Activated CD4-positive, alpha-beta T cell treated with anti-CD3 and anti-CD28 coated beads, Interleukin-10, Interleukin-2, amounts not matched to agents 100 ng/mL and 50 ng/mL, durations not matched to agents 16 hours and 8 hours (primary cell): ENCODE data around the gene KLK3.

Source experiments
- DNase-seq: peaks from one replicate; pipeline ENCODE4 v3.0.0-alpha.2; 2020

Gene KLK3

DNA sequence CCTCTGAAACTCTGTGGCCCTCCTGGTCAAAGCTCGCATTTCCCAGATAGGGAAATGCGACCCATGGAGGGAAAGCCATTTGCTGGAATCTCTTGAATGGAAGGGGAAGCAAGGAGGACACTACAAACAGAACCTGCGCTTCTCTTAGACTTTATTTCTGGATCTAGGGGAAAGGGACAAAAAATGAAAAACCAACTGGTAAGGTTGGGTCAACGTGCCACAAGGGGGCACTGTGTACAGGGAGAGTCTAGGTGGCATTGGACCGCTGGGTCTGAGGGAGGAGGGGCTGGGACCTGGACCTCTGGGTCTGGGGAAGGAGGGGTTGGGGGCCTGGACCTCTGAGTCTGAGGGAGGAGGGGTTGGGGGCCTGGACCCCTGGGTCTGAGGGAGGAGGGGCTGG, 51.5 kb downstream of the KLK3 start:
- DNase-seq, result peak; percentile 51

DNA sequence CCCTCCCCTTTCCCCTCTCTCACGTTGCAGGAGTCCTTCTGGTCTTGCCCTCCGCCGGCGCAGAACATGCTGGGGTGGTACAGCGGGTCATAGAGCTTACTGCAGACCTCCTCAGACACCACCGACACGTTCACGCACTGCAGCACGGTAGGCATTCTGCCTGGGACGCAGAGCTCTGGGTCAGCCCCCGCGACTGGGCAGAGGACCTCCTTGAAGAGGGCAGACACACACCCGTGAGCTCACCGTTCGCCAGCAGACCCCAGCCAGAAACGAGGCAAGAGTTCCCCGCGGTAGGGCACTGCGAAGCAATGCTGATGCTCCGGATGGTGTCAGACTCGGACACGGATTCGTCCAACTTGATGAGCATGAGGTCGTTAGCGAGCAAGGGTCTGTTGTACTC, 53.6 kb downstream of the KLK3 start:
- no peak for DNase-seq

DNA sequence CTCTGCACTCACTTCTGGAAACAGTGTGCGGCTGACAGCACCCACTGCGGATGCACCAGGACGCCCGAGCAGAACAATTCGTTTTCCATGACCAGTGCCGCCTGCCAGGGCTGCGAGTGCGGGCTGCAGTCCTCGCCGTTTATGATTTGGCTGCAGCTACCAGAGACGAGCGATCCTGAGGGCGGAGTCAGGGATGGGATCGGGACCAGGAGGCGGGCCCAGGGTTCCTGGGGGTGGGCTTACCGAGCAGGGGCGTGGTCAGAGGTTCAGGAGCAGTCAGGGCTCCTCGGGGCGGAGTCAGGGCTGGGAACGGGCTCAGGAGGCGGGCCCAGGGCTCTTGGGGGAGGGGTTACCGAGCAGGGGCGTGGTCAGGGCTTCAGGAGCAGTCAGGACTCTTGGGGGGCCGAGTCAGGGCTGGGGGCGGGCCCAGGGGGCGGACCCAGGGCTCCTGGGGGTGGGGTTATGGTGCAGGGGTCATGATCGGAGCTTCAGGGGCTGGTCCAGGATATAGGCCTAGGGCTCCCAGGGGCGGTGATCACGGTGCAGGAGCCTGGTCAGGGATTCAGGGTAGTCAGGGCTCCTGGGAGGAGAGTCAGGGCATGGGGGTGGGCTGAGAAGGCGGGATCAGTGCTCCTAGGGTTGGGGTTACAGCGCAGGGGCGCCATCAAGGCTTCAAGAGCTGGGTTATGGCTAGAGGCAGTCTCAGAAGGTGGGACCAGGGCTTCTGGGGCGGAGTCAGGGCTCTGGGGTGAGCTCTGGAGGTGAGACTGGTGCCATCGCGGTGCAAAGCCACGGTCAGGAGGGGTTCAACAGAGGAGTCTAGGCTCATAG, 54.7 kb downstream of the KLK3 start:
- DNase-seq, result peak; percentile 52
